Measurements from ENCODE around the gene VGLL4.
"Not testable (repeated sequence)": the region's sequence is repeated elsewhere in the genome, so short reads cannot be mapped to it uniquely, and the experiment has no call there.

DNA sequence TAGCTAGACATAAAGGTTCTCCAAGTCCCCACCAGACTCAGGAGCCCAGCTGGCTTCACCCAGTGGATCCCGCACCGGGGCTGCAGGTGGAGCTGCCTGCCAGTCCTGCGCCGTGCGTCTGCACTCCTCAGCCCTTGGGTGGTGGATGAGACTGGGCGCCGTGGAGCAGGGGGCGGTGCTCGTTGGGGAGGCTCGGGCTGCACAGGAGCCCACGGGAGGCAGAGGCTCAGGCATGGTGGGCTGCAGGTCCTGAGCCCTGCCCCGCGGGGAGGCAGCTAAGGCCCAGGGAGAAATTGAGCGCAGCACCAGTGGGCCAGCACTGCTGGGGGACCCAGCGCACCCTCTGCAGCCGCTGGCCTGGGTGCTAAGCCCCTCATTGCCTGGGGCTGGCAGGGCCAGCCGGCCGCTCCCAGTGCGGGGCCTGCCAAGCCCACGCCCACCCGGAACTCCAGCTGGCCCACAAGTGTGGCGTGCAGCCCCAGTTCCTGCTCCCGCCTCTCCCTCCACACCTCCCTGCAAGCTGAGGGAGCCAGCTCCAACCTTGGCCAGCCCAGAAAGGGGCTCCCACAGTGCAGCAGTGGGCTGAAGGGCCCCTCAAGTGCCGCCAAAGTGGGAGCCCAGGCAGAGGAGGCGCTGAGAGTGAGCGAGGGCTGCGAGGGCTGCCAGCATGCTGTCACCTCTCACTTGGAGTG lies 130.4 kb downstream of the VGLL4 start:
- TF ChIP-seq YY1 (IDR thresholded peaks at IDR 0.05; ENCODE audit: insufficient read depth, insufficient read length); SUZ12 (IDR thresholded peaks at IDR 0.05; ENCODE audit: extremely low read depth, insufficient read depth, insufficient read length): not testable (repeated sequence)
